ENCODE data around the gene KSR1.

DNA sequence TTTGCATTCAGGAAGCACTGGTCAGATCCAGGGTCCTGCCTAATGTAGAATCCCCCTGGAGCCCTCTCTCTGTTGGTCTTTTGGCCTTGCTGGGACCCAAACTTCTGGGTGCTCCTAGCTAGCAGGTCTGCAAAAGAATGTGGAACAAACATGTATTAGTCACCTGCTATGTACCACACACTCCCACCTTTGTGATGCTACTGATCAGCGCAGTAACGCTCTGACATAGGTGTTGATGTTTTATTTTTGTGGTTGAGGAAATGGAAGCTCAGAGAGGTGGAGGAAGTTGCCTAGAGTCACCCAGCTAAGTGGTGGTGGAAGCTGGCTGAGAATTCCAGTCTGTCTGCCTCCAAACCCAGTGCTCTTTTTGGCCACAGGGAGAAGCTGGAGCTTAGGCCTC, 139.0 kb downstream of the KSR1 start:
- TF ChIP-seq, protein P1, sequence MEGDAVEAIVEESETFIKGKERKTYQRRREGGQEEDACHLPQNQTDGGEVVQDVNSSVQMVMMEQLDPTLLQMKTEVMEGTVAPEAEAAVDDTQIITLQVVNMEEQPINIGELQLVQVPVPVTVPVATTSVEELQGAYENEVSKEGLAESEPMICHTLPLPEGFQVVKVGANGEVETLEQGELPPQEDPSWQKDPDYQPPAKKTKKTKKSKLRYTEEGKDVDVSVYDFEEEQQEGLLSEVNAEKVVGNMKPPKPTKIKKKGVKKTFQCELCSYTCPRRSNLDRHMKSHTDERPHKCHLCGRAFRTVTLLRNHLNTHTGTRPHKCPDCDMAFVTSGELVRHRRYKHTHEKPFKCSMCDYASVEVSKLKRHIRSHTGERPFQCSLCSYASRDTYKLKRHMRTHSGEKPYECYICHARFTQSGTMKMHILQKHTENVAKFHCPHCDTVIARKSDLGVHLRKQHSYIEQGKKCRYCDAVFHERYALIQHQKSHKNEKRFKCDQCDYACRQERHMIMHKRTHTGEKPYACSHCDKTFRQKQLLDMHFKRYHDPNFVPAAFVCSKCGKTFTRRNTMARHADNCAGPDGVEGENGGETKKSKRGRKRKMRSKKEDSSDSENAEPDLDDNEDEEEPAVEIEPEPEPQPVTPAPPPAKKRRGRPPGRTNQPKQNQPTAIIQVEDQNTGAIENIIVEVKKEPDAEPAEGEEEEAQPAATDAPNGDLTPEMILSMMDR (IDR thresholded peaks at IDR 0.05; ENCODE audit: poor library complexity, severe bottlenecking): no peak
- no peak for TF ChIP-seq RAD21 (conservative IDR thresholded peaks at IDR 0.05)
